ENCODE results near the gene MGAT4A.

- TF ChIP-seq CBX8 (IDR thresholded peaks at IDR 0.05) = no peak
- TF ChIP-seq POLR2A (IDR thresholded peaks at IDR 0.05; ENCODE audit: low read length) = no peak
- no peak for TF ChIP-seq CTCF (IDR thresholded peaks at IDR 0.05)
- TF ChIP-seq SMC3 (IDR thresholded peaks at IDR 0.05) = no peak
- no peak for TF ChIP-seq USF2 (IDR thresholded peaks at IDR 0.05)
- no peak for TF ChIP-seq ESRRA (IDR thresholded peaks at IDR 0.05; ENCODE audit: borderline replicate concordance, low read length)
- TF ChIP-seq MAZ (IDR thresholded peaks at IDR 0.05; ENCODE audit: borderline replicate concordance, low read depth, low read length) = no peak
- no peak for TF ChIP-seq CHD2 (IDR thresholded peaks at IDR 0.05; ENCODE audit: low read length, partially characterized antibody)
- no peak for TF ChIP-seq MYC (IDR thresholded peaks at IDR 0.05; ENCODE audit: borderline replicate concordance, low read length)
- no peak for TF ChIP-seq PBX3 (IDR thresholded peaks at IDR 0.05)
These were observed 56.5 kb downstream of the MGAT4A start for GRCh38 chr2:98674233-98674964.

Measured in A549 (cell line).